GM12878 (cell line): ENCODE data around the gene PLCG2. TPM values are rescaled to one million over a fixed set of nuclear protein-coding genes. Genes with fewer than 3 reads are reported as not detected.
A peak's percentile ranks its signal among the peaks of the same experiment; 100 is the strongest.

Experiments
- ATAC-seq: fragments of 200-7000 bp; cut with Tn5 transposase; 3 replicates; pipeline ENCODE4 v1.9.1; 2020; ENCODE audit warnings: mild to moderate bottlenecking, moderate library complexity
- BruUV-seq: library from RNA; stranded (reverse); fragments of 400-500 nt; replicated peaks from 2 replicates; lab custom pipeline; 2021; lab: Mats Ljungman, UMichigan
- CTCF ChIA-PET: fragments of 300-600 bp; sonication (Branson Sonifier 250); formaldehyde crosslinking; extraction: SDS; loops from one replicate; lab custom pipeline; 2021; ENCODE audit warnings: inconsistent platforms; lab: Yijun Ruan, JAX
- POLR2A ChIA-PET: fragments of 350-600 bp; formaldehyde crosslinking; extraction: SDS; loops from one replicate; lab custom pipeline; 2021; ENCODE audit warnings: inconsistent platforms; lab: Charles Lee
- RAD21 ChIA-PET: fragments of 300-600 bp; sonication (Branson Sonifier 250); formaldehyde crosslinking; loops from one replicate; lab custom pipeline; 2023; ENCODE audit warnings: antibody characterized with exemption; ENCODE audit not compliant: unreplicated experiment; lab: Charles Lee
- SMC1A ChIA-PET: fragments of 300-600 bp; sonication (Branson Sonifier 250); formaldehyde crosslinking; loops from one replicate; lab custom pipeline; 2023; ENCODE audit not compliant: unreplicated experiment, uncharacterized antibody; lab: Charles Lee
- DNase-seq: peaks from one replicate; pipeline ENCODE4 v3.0.0-alpha.2; 2011; ENCODE audit warnings: low read depth, low spot score
- FAIRE-seq: peaks from 3 replicates; lab custom pipeline; 2011; peaks lifted over from hg19 to GRCh38; lab: Jason Lieb, UNC
- H2AFZ ChIP-seq: 2 replicates; pipeline ENCODE4 v1.6.0; 2011; ENCODE audit warnings: low read depth, low read length, control low read depth; ENCODE audit not compliant: control insufficient read depth
- H3K27ac ChIP-seq: 2 replicates; pipeline ENCODE4 v1.5.1; 2011; ENCODE audit warnings: control low read depth; ENCODE audit not compliant: control insufficient read depth, insufficient read depth
- H3K27me3 ChIP-seq, 2 experiments: replicated peaks in 1 of 2; 2 replicates each; pipeline versions ENCODE4 v1.6.0 to v1.6.1; 2011; ENCODE audit warnings: low read length in 1 of 2; ENCODE audit not compliant: control insufficient read depth in 2 of 2, insufficient read depth in 2 of 2
- H3K36me3 ChIP-seq, 2 experiments: 2 replicates each; pipeline ENCODE4 v1.5.1; 2011; ENCODE audit warnings: low read length in 1 of 2; ENCODE audit not compliant: control insufficient read depth in 2 of 2, insufficient read depth in 2 of 2
- H3K4me1 ChIP-seq: 2 replicates; pipeline ENCODE4 v1.6.1; 2011; ENCODE audit warnings: mild to moderate bottlenecking, low read length, moderate library complexity, mixed read lengths; ENCODE audit not compliant: control insufficient read depth, insufficient read depth
- H3K4me2 ChIP-seq: 2 replicates; pipeline ENCODE4 v1.6.0; 2011; ENCODE audit warnings: control low read depth; ENCODE audit not compliant: control insufficient read depth, insufficient read depth
- H3K4me3 ChIP-seq: fragments of 200-600 bp; sonication (generic); 2 replicates; pipeline ENCODE4 v1.5.1; 2016
- H3K79me2 ChIP-seq: 2 replicates; pipeline ENCODE4 v1.6.0; 2011; ENCODE audit warnings: low read length; ENCODE audit not compliant: control insufficient read depth, insufficient read depth
- H3K9ac ChIP-seq: 2 replicates; pipeline ENCODE4 v1.8.0; 2011; ENCODE audit warnings: low read length, control low read depth, mixed read lengths; ENCODE audit not compliant: control insufficient read depth, insufficient read depth
- H3K9me3 ChIP-seq: replicated peaks from 3 replicates; pipeline ENCODE4 v1.5.1; 2011; ENCODE audit warnings: mild to moderate bottlenecking, low read length; ENCODE audit not compliant: control insufficient read depth, insufficient read depth
- H4K20me1 ChIP-seq: 2 replicates; pipeline ENCODE4 v1.6.0; 2011; ENCODE audit not compliant: control insufficient read depth, insufficient read depth
- EED ChIP-seq: sonication (generic); IDR thresholded peaks from 2 replicates; pipeline ENCODE4 v1.6.1; 2016; ENCODE audit warnings: antibody characterized with exemption, low read depth
- ESRRA ChIP-seq: IDR thresholded peaks from 2 replicates; pipeline ENCODE4 v1.6.1; 2012; ENCODE audit warnings: mild to moderate bottlenecking, low read length, improper control_type of control experiment
- IKZF1 ChIP-seq: fragments of 450-650 bp; conservative IDR thresholded peaks from 2 replicates; pipeline ENCODE4 v1.6.1; 2017; ENCODE audit warnings: antibody characterized with exemption, mild to moderate bottlenecking
- IKZF2 ChIP-seq, 2 experiments: fragments of 450-650 bp; IDR thresholded peaks; 2 replicates each; pipeline ENCODE4 v1.6.1; 2017; ENCODE audit warnings: mild to moderate bottlenecking in 2 of 2, moderate library complexity in 2 of 2
- JUND ChIP-seq: IDR thresholded peaks from 2 replicates; pipeline ENCODE4 v1.6.1; 2012; ENCODE audit warnings: low read depth, mild to moderate bottlenecking, low read length, improper control_type of control experiment, moderate library complexity
- MEF2B ChIP-seq: fragments of 450-650 bp; IDR thresholded peaks from 2 replicates; pipeline ENCODE4 v1.6.1; 2018; ENCODE audit warnings: mild to moderate bottlenecking, moderate library complexity; ENCODE audit not compliant: partially characterized antibody, poor library complexity, severe bottlenecking
- PAX8 ChIP-seq: fragments of 450-650 bp; IDR thresholded peaks from 2 replicates; pipeline ENCODE4 v1.6.1; 2017; ENCODE audit warnings: mild to moderate bottlenecking, moderate library complexity
- POLR2A ChIP-seq: IDR thresholded peaks from 2 replicates; pipeline ENCODE4 v1.6.1; 2011; ENCODE audit warnings: low read depth, mild to moderate bottlenecking, low read length
- RUNX3 ChIP-seq: IDR thresholded peaks from 2 replicates; pipeline ENCODE4 v1.6.1; 2012; ENCODE audit warnings: low read length, inconsistent platforms
- YBX1 ChIP-seq: fragments of 450-650 bp; IDR thresholded peaks from 2 replicates; pipeline ENCODE4 v1.6.1; 2016; ENCODE audit warnings: antibody characterized with exemption
- YY1 ChIP-seq: IDR thresholded peaks from 2 replicates; pipeline ENCODE4 v1.6.1; 2011; ENCODE audit warnings: low read depth, mild to moderate bottlenecking, low read length
- ZBED1 ChIP-seq: IDR thresholded peaks from 2 replicates; pipeline ENCODE4 v1.6.1; 2016; ENCODE audit warnings: borderline replicate concordance
- ZSCAN29 ChIP-seq: fragments of 450-650 bp; IDR thresholded peaks from 2 replicates; pipeline ENCODE4 v1.6.1; 2017; ENCODE audit warnings: mild to moderate bottlenecking, moderate library complexity
- WGBS: methylation state at CpG from one replicate; pipeline ENCODE4 v1.1.6; 2016; ENCODE audit warnings: low lambda C conversion rate; ENCODE audit not compliant: insufficient replicate concordance, insufficient coverage; ENCODE audit errors: missing lambda C conversion rate; 5-methylcytosine and 5-hydroxymethylcytosine counted together
- in situ Hi-C: fragments of 300-500 bp; cut with MboI; formaldehyde crosslinking; loops from 9 replicates; pipeline ENCODE4 v1.14.3; 2018; ENCODE audit warnings: mixed read lengths
- intact Hi-C: fragments of 100-400 bp; cut with micrococcal nuclease; formaldehyde crosslinking; loops from one replicate; pipeline ENCODE4 v1.14.2; 2022; ENCODE audit not compliant: unreplicated experiment
- polyA plus RNA-seq, 11 experiments: library from polyadenylated mRNA; depleted of rRNA in 4 of 11; unstranded in 6 of 11; stranded (reverse) in 5 of 11; fragments of >200 nt; fragmentation: Nextera tagmentation in 4 of 11; fragmentation: Illumina TruSeq in 1 of 11; extraction: Ambion mirVana in 4 of 11; extraction: Trizol in 1 of 11; gene quantifications; 1 replicate in 1 of 11; 2 replicates in 10 of 11; pipeline versions ENCODE4 v1.2.1 to v1.2.3, GENCODE V29; 2011 to 2016; ENCODE audit warnings: inconsistent platforms in 2 of 11, missing spikeins in 2 of 11, low read depth in 1 of 11
- total RNA-seq, 4 experiments: library from RNA; depleted of rRNA in 3 of 4; stranded (reverse); fragments of >200 nt in 3 of 4; fragmentation: Illumina TruSeq in 1 of 4; extraction: Trizol in 1 of 4; gene quantifications; 2 replicates each; pipeline versions ENCODE4 v1.2.1 to v1.2.3, GENCODE V29; 2013 to 2021
- TF ChIP-seq, protein P1 (sequence below): fragments of 450-650 bp; formaldehyde crosslinking; IDR thresholded peaks from 2 replicates; pipeline ENCODE4 v1.4.0; 2022; ENCODE audit warnings: mild to moderate bottlenecking, moderate library complexity
- TF ChIP-seq, protein P2 (sequence below): IDR thresholded peaks from 2 replicates; pipeline ENCODE4 v1.6.1; 2012; ENCODE audit warnings: mild to moderate bottlenecking, low read depth, low read length

Gene PLCG2
- total and polyA plus RNA-seq, 10 of the 15 experiments (the other 5 are each of a cell fraction or from before 2014, with no cell fraction given), result 47.6 to 256 (median 149) TPM

DNA sequence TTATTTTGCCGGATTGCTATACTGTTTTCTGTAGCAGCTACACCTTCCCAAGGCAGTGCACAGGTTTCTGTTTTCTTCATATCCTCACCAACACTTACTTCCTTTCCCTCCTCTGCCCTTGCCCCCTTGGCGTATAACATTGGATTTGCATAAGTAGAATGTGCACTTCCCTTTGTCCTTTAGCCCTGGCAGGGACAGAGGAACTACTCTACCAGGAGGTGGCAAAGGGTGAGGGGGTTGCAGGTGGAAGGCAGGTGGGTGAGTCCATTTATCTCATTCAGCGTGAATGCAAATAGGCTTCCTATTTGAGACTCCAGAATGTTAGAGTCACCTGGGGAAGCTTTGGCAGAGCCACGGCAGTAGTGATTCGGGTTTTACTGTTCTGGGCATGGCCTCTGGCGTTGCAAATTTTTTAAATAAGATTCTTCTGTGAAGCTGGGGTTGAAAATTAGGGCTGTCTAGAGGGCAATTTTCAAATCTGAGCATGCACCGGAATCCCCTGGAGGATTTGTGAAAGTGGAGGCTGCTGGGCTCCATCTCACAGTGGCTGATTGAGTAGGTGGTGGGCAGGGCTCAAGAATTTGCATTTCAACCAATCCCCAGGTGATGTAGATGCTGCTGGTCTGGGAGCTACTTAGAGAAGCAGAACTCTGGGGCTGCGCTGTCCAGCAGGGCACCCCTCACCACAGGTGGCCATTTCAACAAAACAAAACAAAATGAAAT lies 84.7 kb downstream of the PLCG2 start:
- DNase-seq (peak; percentile 43), FAIRE-seq (peak; percentile 35), ATAC-seq (peak; percentile 82)
- peak overlapping the region; percentile 19 for H3K4me2 ChIP-seq
- peaks cover 60% of the 10 kb centered on the region for H3K4me1 ChIP-seq
- RAD21 ChIA-PET, result interaction anchor here (0.8 to 1.8 kb wide), 16 partner anchors 9 to 112 kb away, joined by 3 to 14 read pairs (median 4); no protein-coding TSS in a partner anchor
- CTCF ChIA-PET, result interaction anchor here (0.7 to 2.8 kb wide), 9 partner anchors 10 to 125 kb away, joined by 3 to 22 read pairs (median 3); no protein-coding TSS in a partner anchor
- no peak overlapping the region for H2AFZ ChIP-seq
- peaks cover 4% of the 10 kb centered on the region; the same call in 1 of the 2 replicates for H4K20me1 ChIP-seq
- WGBS, result 2% methylated on average over 8 of the region's 8 CpGs
- BruUV-seq, result TSS peak; percentile 17
- intact Hi-C loops, result no loop called here
- no peaks in the 10 kb centered on the region for H3K9me3 ChIP-seq
- no peak overlapping the region for H3K9ac ChIP-seq
- peak overlapping the region; percentile 1; the same call in 1 of the 2 replicates for H3K27ac ChIP-seq
- peaks cover 14% of the 10 kb centered on the region for H3K79me2 ChIP-seq
- peak overlapping the region; percentile 13; the same call in 1 of the 2 replicates for H3K4me3 ChIP-seq
- no peaks in the 10 kb centered on the region for H3K27me3 ChIP-seq
- peaks cover 46 to 48% of the 10 kb centered on the region in 2 experiments for H3K36me3 ChIP-seq
- in situ Hi-C loops, result no loop called here
- SMC1A ChIA-PET, result interaction anchor here (0.7 to 6.2 kb wide), 17 partner anchors 9 to 123 kb away, joined by 3 to 44 read pairs (median 5); no protein-coding TSS in a partner anchor
- POLR2A ChIA-PET, result interaction anchor here (0.6 to 1.8 kb wide), 8 partner anchors 15 to 134 kb away, joined by 3 to 6 read pairs (median 4); no protein-coding TSS in a partner anchor
- TF ChIP-seq EED (no peak), YY1 (no peak), RUNX3 (peak; percentile 33; the same call in 1 of the 2 replicates), JUND (0 out of 2 replicates have a peak, but pooled peaks have one; percentile 7), MEF2B (peak; percentile 86), ESRRA (no peak), YBX1 (no peak), IKZF1 (peak; percentile 63; the same call in 1 of the 2 replicates), POLR2A (peak; percentile 51), ZSCAN29 (no peak), PAX8 (no peak), ZBED1 (no peak), IKZF2 (IDR thresholded peaks at IDR 0.05) (peak; percentile 46 to 58)
- TF ChIP-seq, protein P1, sequence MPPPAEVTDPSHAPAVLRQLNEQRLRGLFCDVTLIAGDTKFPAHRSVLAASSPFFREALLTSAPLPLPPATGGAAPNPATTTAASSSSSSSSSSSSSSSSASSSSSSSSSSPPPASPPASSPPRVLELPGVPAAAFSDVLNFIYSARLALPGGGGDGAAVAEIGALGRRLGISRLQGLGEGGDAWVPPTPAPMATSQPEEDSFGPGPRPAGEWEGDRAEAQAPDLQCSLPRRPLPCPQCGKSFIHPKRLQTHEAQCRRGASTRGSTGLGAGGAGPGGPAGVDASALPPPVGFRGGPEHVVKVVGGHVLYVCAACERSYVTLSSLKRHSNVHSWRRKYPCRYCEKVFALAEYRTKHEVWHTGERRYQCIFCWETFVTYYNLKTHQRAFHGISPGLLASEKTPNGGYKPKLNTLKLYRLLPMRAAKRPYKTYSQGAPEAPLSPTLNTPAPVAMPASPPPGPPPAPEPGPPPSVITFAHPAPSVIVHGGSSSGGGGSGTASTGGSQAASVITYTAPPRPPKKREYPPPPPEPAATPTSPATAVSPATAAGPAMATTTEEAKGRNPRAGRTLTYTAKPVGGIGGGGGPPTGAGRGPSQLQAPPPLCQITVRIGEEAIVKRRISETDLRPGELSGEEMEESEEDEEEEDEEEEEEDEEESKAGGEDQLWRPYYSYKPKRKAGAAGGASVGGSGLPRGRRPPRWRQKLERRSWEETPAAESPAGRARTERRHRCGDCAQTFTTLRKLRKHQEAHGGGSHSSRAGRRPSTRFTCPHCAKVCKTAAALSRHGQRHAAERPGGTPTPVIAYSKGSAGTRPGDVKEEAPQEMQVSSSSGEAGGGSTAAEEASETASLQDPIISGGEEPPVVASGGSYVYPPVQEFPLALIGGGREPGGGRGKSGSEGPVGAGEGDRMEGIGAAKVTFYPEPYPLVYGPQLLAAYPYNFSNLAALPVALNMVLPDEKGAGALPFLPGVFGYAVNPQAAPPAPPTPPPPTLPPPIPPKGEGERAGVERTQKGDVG (CRISPR knock-in tag), result no peak
- TF ChIP-seq, protein P2, sequence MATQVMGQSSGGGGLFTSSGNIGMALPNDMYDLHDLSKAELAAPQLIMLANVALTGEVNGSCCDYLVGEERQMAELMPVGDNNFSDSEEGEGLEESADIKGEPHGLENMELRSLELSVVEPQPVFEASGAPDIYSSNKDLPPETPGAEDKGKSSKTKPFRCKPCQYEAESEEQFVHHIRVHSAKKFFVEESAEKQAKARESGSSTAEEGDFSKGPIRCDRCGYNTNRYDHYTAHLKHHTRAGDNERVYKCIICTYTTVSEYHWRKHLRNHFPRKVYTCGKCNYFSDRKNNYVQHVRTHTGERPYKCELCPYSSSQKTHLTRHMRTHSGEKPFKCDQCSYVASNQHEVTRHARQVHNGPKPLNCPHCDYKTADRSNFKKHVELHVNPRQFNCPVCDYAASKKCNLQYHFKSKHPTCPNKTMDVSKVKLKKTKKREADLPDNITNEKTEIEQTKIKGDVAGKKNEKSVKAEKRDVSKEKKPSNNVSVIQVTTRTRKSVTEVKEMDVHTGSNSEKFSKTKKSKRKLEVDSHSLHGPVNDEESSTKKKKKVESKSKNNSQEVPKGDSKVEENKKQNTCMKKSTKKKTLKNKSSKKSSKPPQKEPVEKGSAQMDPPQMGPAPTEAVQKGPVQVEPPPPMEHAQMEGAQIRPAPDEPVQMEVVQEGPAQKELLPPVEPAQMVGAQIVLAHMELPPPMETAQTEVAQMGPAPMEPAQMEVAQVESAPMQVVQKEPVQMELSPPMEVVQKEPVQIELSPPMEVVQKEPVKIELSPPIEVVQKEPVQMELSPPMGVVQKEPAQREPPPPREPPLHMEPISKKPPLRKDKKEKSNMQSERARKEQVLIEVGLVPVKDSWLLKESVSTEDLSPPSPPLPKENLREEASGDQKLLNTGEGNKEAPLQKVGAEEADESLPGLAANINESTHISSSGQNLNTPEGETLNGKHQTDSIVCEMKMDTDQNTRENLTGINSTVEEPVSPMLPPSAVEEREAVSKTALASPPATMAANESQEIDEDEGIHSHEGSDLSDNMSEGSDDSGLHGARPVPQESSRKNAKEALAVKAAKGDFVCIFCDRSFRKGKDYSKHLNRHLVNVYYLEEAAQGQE, result peak; percentile 62; the same call in 1 of the 2 replicates
